ENCODE measurements around the gene TNF. TPM values are rescaled to one million over a fixed set of nuclear protein-coding genes. Genes with fewer than 3 reads are reported as not detected.
"Not testable (repeated sequence)": the region's sequence is repeated elsewhere in the genome, so short reads cannot be mapped to it uniquely, and the experiment has no call there.

The TNF gene
- total RNA-seq, 4 donors from 2014 or later, result 0.81 TPM; not detected in 3

GRCh38 chr6:31587791-31588777 is 12.7 kb downstream of the TNF start:
- H3K27ac ChIP-seq, result no peak overlapping the region
- 58 to 64% methylated on average over 5 to 7 of the region's 12 CpGs for WGBS, 2 donors (ENCODE audit: low coverage in 1 of 2)

GRCh38 chr6:31588871-31589650 is 13.7 kb downstream of the TNF start:
- Histone ChIP-seq H3K36me3 (no peaks in the 10 kb centered on the region), H3K4me3 (no peak overlapping the region), H3K4me1 (no peaks in the 10 kb centered on the region), H3K27ac (no peak overlapping the region), H3K9me3 (no peaks in the 10 kb centered on the region), H3K27me3 (peaks cover 24% of the 10 kb centered on the region)
- TF ChIP-seq POLR2A (IDR thresholded peaks at IDR 0.05) (no peak), EP300 (IDR thresholded peaks at IDR 0.05) (no peak), CTCF (IDR thresholded peaks at IDR 0.05) (no peak), POLR2AphosphoS5 (IDR thresholded peaks at IDR 0.05) (no peak)
- 25 to 57% methylated on average over 2 to 5 of the region's 9 CpGs for WGBS, 2 donors (ENCODE audit: low coverage in 1 of 2)
- ATAC-seq, result no peak

More at GRCh38 chr6:31587791-31588777, 12.7 kb downstream of the TNF start:
- no peak for ATAC-seq
- no peak overlapping the region for H3K4me3 ChIP-seq
- no peaks in the 10 kb centered on the region for H3K36me3 ChIP-seq
- peaks cover 24% of the 10 kb centered on the region for H3K27me3 ChIP-seq
- H3K4me1 ChIP-seq, result no peaks in the 10 kb centered on the region
- no peaks in the 10 kb centered on the region for H3K9me3 ChIP-seq
- TF ChIP-seq POLR2AphosphoS5 (IDR thresholded peaks at IDR 0.05), result no peak
- no peak for TF ChIP-seq EP300 (IDR thresholded peaks at IDR 0.05)
- no peak for TF ChIP-seq POLR2A (IDR thresholded peaks at IDR 0.05)
- no peak for TF ChIP-seq CTCF (IDR thresholded peaks at IDR 0.05)

- H3K27ac ChIP-seq, ATAC-seq, H3K4me1 ChIP-seq, H3K9me3 ChIP-seq, H3K4me3 ChIP-seq, H3K36me3 ChIP-seq: not testable (repeated sequence)
- 72 to 100% methylated on average over 1 to 5 of the region's 5 CpGs for WGBS, 2 donors (ENCODE audit: low coverage in 1 of 2)
- H3K27me3 ChIP-seq, result peaks cover 24% of the 10 kb centered on the region
Measured at GRCh38 chr6:31590691-31591090, 15.3 kb downstream of the TNF start.

- Histone ChIP-seq H3K36me3 (no peaks in the 10 kb centered on the region), H3K27me3 (peaks cover 14% of the 10 kb centered on the region), H3K4me1 (no peaks in the 10 kb centered on the region), H3K9me3 (no peaks in the 10 kb centered on the region), H3K4me3 (no peak overlapping the region), H3K27ac (no peak overlapping the region)
- TF ChIP-seq POLR2AphosphoS5 (IDR thresholded peaks at IDR 0.05), result no peak
- TF ChIP-seq EP300 (IDR thresholded peaks at IDR 0.05), result no peak
- no peak for TF ChIP-seq POLR2A (IDR thresholded peaks at IDR 0.05)
- TF ChIP-seq CTCF (IDR thresholded peaks at IDR 0.05), result no peak
- WGBS, 2 donors (ENCODE audit: low coverage in 1 of 2), result 64 to 70% methylated on average over 2 to 3 of the region's 7 CpGs
- no peak for ATAC-seq
Measured at GRCh38 chr6:31592396-31592771, 17.0 kb downstream of the TNF start.

GRCh38 chr6:31597006-31597405 is 21.6 kb downstream of the TNF start:
- Histone ChIP-seq H3K4me1 (no peaks in the 10 kb centered on the region), H3K36me3 (no peaks in the 10 kb centered on the region), H3K27me3 (no peaks in the 10 kb centered on the region), H3K27ac (no peak overlapping the region), H3K9me3 (no peaks in the 10 kb centered on the region), H3K4me3 (no peak overlapping the region)
- 19 to 28% methylated on average over 2 of the region's 2 CpGs for WGBS, 2 donors (ENCODE audit: low coverage in 1 of 2)
- no peak for TF ChIP-seq POLR2AphosphoS5 (IDR thresholded peaks at IDR 0.05)
- no peak for TF ChIP-seq POLR2A (IDR thresholded peaks at IDR 0.05)
- peak in 2 of 4 experiments; percentile 21 to 25 for TF ChIP-seq CTCF (IDR thresholded peaks at IDR 0.05)
- no peak for TF ChIP-seq EP300 (IDR thresholded peaks at IDR 0.05)
- ATAC-seq, result no peak

Data from gastroesophageal sphincter (tissue), 4 donors.